GM18505 (cell line): ENCODE results near the gene PACC1.
"Not testable (repeated sequence)": the region's sequence is repeated elsewhere in the genome, so short reads cannot be mapped to it uniquely, and the experiment has no call there.

Experiments used
- ATAC-seq: cut with Tn5 transposase; IDR thresholded peaks from one replicate; pipeline ENCODE4 v1.9.1; 2021; ENCODE audit not compliant: unreplicated experiment
- POLR2A ChIP-seq: IDR thresholded peaks from 4 replicates; pipeline ENCODE4 v1.6.1; 2011; ENCODE audit warnings: borderline replicate concordance; ENCODE audit not compliant: insufficient read depth, insufficient read length; ENCODE audit errors: extremely low read depth

Gene PACC1

GRCh38 chr1:212353181-212353580 lies 61.5 kb downstream of the PACC1 start:
- ATAC-seq, result no peak
- TF ChIP-seq POLR2A, result no peak

GRCh38 chr1:212351588-212352362 lies 62.9 kb downstream of the PACC1 start:
- ATAC-seq, result no peak
- TF ChIP-seq POLR2A, result no peak

GRCh38 chr1:212346601-212347000 lies 68.1 kb downstream of the PACC1 start:
- no peak for TF ChIP-seq POLR2A
- no peak for ATAC-seq

GRCh38 chr1:212344905-212345304 lies 69.8 kb downstream of the PACC1 start:
- TF ChIP-seq POLR2A, result no peak
- no peak for ATAC-seq

- TF ChIP-seq POLR2A, result no peak
- no peak for ATAC-seq
Measured at GRCh38 chr1:212341090-212341489, 73.6 kb downstream of the PACC1 start.

GRCh38 chr1:212329105-212329504 lies 85.6 kb downstream of the PACC1 start:
- no peak for TF ChIP-seq POLR2A
- no peak for ATAC-seq

- no peak for ATAC-seq
- TF ChIP-seq POLR2A, result no peak
Measured at GRCh38 chr1:212328248-212328647, 86.4 kb downstream of the PACC1 start.

GRCh38 chr1:212326541-212326940 lies 88.1 kb downstream of the PACC1 start:
- ATAC-seq, result no peak
- TF ChIP-seq POLR2A, result no peak

GRCh38 chr1:212323066-212323465 lies 91.6 kb downstream of the PACC1 start:
- no peak for TF ChIP-seq POLR2A
- no peak for ATAC-seq

- ATAC-seq, result not testable (repeated sequence)
Measured at GRCh38 chr1:212321031-212321430, 93.7 kb downstream of the PACC1 start.

GRCh38 chr1:212317916-212318315 lies 96.8 kb downstream of the PACC1 start:
- no peak for TF ChIP-seq POLR2A
- ATAC-seq, result no peak

- no peak for ATAC-seq
- no peak for TF ChIP-seq POLR2A
Measured at GRCh38 chr1:212315907-212316306, 98.8 kb downstream of the PACC1 start.

GRCh38 chr1:212315184-212315583 lies 99.5 kb downstream of the PACC1 start:
- no peak for ATAC-seq

More at GRCh38 chr1:212315184-212315583, 99.5 kb downstream of the PACC1 start:
- no peak for TF ChIP-seq POLR2A
